Kidney (tissue), 14 donors: ENCODE results near the gene NOS1. TPM values are rescaled to one million over a fixed set of nuclear protein-coding genes. Genes with fewer than 3 reads are reported as not detected.

ENCODE experiments used
- DNase-seq, 5 donors: peaks; one replicate each; pipeline ENCODE4 v3.0.0-alpha.2; 2013 to 2020
- FAIRE-seq: peaks from 2 replicates; lab custom pipeline; 2012; peaks lifted over from hg19 to GRCh38; lab: Jason Lieb, UNC
- H3K27ac ChIP-seq, 2 donors: one replicate each; pipeline ENCODE4 v1.7.0; 2013; ENCODE audit warnings: low read depth in 2 of 2, low read length in 2 of 2, inconsistent platforms in 1 of 2
- H3K27me3 ChIP-seq: one replicate; pipeline ENCODE4 v1.7.1; 2013; ENCODE audit warnings: low read length, inconsistent platforms; ENCODE audit not compliant: control insufficient read depth, insufficient read depth
- H3K36me3 ChIP-seq, 3 donors: one replicate each; pipeline versions ENCODE4 v1.7.0 to v1.7.1; 2013; ENCODE audit warnings: low read length in 3 of 3, control low read depth in 1 of 3, inconsistent platforms in 1 of 3; ENCODE audit not compliant: insufficient read depth in 3 of 3, control insufficient read depth in 2 of 3
- H3K4me1 ChIP-seq, 3 donors: one replicate each; pipeline versions ENCODE4 v1.7.0 to v1.7.1; 2013; ENCODE audit warnings: low read length in 3 of 3, inconsistent platforms in 1 of 3, low read depth in 1 of 3; ENCODE audit not compliant: control insufficient read depth in 2 of 3, insufficient read depth in 2 of 3
- H3K4me3 ChIP-seq, 3 donors: one replicate each; pipeline versions ENCODE4 v1.7.0 to v1.8.1; 2013; ENCODE audit warnings: low read length in 3 of 3, control low read depth in 1 of 3, inconsistent platforms in 1 of 3
- H3K9ac ChIP-seq, 3 donors: one replicate each; pipeline versions ENCODE4 v1.7.0 to v1.7.1; 2013; ENCODE audit warnings: low read length in 3 of 3, control low read depth in 1 of 3, inconsistent platforms in 1 of 3
- H3K9me3 ChIP-seq, 3 donors: one replicate each; pipeline versions ENCODE4 v1.7.0 to v1.7.1; 2013; ENCODE audit warnings: low read length in 3 of 3, control low read depth in 1 of 3, inconsistent platforms in 1 of 3; ENCODE audit not compliant: control insufficient read depth in 2 of 3, insufficient read depth in 1 of 3
- intact Hi-C: fragments of 100-400 bp; cut with DNase I; formaldehyde crosslinking; loops from one replicate; pipeline ENCODE4 v1.11.1; 2022
- polyA plus RNA-seq: library from polyadenylated mRNA; stranded (reverse); fragments of 350-450 nt; fragmentation: Illumina TruSeq; extraction: RNeasy Lipid Tissue Mini Kit (QIAGEN cat#74804); gene quantifications from one replicate; pipeline ENCODE4 v1.2.3, GENCODE V29; 2014; ENCODE audit warnings: low read depth, low replicate concordance; ENCODE audit not compliant: insufficient read depth
- total RNA-seq: library from RNA; stranded (reverse); fragmentation: NEBNext Ultra II Directional; extraction: Animal tissue kit (Norgen Biotek cat#: 25700); gene quantifications from one replicate; pipeline ENCODE4 v1.2.1, GENCODE V29; 2021
- TF ChIP-seq, protein P1 (sequence below): IDR thresholded peaks from 3 replicates; pipeline ENCODE4 v1.5.1; 2012; ENCODE audit warnings: mild to moderate bottlenecking, moderate library complexity, borderline replicate concordance; ENCODE audit not compliant: insufficient read depth; ENCODE audit errors: extremely low read depth
- donor health status: control.
- donor health status: control.
- donor health status: control.
- donor health status: control.
- donor health status: control.
- donor health status: DM: yes; HTN: yes; CAD: no.
- donor health status: Normal renal cell carcinoma (clear cell type).

The NOS1 gene
- total and polyA plus RNA-seq, 2 donors from 2014 or later = 1.3 to 6.5 TPM

DNA sequence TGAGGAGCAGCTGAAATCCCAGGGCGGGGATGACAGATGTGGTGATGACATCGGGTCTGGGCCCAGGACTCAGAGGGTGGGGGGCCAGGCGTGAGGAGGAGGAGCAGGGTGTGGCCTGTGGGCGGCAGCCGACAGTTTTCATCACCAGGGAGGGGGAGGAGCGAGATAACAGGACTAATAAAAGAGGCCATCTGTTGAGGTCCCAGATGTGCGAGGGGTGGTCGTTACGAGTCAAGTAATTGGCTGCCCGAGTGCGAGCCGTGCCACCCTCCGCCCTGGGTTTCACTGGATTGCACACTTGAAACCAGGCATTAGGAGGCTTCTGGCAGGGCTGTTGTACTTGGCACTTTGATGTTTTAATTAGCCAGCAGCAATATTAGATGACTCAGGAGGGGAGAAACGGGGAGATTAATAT is 67.2 kb downstream of the NOS1 start:
- DNase-seq (peak in 2 of 5 donors; percentile 3 to 7), FAIRE-seq (no peak)
- Histone ChIP-seq H3K4me1 (no peaks in the 10 kb centered on the region), H3K4me3 (no peak overlapping the region), H3K36me3 (no peaks in the 10 kb centered on the region), H3K27ac (no peak overlapping the region), H3K9me3 (peaks cover 0 to 3% (median 0%) of the 10 kb centered on the region in 3 donors), H3K9ac (no peak overlapping the region), H3K27me3 (peaks cover 2% of the 10 kb centered on the region)
- intact Hi-C loops = no loop called here
- TF ChIP-seq, protein P1, sequence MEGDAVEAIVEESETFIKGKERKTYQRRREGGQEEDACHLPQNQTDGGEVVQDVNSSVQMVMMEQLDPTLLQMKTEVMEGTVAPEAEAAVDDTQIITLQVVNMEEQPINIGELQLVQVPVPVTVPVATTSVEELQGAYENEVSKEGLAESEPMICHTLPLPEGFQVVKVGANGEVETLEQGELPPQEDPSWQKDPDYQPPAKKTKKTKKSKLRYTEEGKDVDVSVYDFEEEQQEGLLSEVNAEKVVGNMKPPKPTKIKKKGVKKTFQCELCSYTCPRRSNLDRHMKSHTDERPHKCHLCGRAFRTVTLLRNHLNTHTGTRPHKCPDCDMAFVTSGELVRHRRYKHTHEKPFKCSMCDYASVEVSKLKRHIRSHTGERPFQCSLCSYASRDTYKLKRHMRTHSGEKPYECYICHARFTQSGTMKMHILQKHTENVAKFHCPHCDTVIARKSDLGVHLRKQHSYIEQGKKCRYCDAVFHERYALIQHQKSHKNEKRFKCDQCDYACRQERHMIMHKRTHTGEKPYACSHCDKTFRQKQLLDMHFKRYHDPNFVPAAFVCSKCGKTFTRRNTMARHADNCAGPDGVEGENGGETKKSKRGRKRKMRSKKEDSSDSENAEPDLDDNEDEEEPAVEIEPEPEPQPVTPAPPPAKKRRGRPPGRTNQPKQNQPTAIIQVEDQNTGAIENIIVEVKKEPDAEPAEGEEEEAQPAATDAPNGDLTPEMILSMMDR = no peak

DNA sequence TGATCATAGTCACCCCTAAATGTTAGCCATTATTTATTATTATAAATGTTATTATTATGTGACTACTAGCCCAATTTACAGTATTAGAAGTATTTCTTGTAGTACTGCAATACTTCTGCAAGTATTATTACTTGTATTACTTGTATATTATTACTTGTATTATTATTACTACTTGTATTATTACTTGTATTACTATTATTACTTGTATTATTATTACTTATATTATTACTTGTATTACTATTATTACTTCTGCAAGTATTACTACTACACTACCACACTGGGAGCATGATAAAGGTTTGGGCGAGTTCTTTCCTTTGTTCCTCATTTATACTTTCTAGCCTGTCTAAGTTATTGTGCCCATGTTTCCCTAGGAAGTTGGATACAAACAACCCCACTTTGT is 67.9 kb downstream of the NOS1 start:
- Histone ChIP-seq H3K9ac (no peak overlapping the region), H3K27ac (no peak overlapping the region), H3K27me3 (peaks cover 2% of the 10 kb centered on the region), H3K36me3 (no peaks in the 10 kb centered on the region), H3K4me1 (no peaks in the 10 kb centered on the region), H3K4me3 (no peak overlapping the region), H3K9me3 (peaks cover 0 to 3% (median 0%) of the 10 kb centered on the region in 3 donors)
- intact Hi-C loops = no loop called here
- DNase-seq = no peak
- TF ChIP-seq, protein P1 = no peak
- no peak for FAIRE-seq

DNA sequence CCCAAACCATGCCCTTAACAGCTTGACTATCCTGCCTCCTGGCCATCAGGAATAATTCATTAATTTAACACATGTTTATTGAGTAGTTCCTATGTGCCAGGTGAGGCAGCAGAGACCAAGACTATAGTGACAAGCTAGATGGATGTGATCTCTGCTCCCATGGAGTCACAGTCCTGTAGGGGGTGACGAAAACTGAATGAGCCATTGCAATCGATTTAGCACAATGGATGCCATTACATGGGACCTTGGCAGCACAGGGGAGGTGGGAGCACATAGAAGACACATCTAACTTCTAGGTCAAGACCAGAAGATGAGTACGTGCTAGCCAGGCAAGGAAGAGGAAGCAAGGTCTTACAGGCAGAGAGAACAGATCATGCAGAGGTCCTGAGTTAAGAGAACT is 68.7 kb downstream of the NOS1 start:
- intact Hi-C loops = no loop called here
- H3K27me3 ChIP-seq = peaks cover 2% of the 10 kb centered on the region
- no peak overlapping the region for H3K27ac ChIP-seq
- H3K9me3 ChIP-seq = peaks cover 0 to 3% (median 0%) of the 10 kb centered on the region in 3 donors
- no peak overlapping the region for H3K9ac ChIP-seq
- no peaks in the 10 kb centered on the region for H3K4me1 ChIP-seq
- H3K4me3 ChIP-seq = no peak overlapping the region
- no peak for FAIRE-seq
- no peak for DNase-seq
- no peaks in the 10 kb centered on the region for H3K36me3 ChIP-seq
- TF ChIP-seq, protein P1 = no peak

DNA sequence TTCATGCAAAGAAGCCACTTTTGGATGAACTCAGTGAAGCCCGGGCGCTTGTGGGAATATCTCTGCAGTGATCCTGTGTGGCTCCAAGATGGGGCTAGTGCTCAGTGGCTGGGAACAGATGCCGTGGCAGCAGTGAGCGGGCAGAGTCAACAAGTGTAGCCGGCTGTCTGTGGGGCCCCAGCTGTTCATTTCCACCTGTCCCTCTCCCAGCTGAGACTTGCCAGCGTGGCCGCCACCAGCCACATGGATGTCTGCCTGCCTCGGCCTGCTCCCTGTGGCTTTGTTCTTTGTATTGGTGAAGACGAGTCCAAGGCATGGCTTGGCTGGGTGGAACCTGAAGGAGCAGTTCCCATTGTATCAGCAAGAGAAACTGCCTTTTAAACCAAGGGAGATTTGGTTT is 77.3 kb downstream of the NOS1 start:
- H3K4me1 ChIP-seq = no peaks in the 10 kb centered on the region
- H3K9me3 ChIP-seq = no peaks in the 10 kb centered on the region
- FAIRE-seq (no peak), DNase-seq (peak in 1 of 5 donors; percentile 10)
- no peak overlapping the region for H3K4me3 ChIP-seq
- TF ChIP-seq, protein P1 = no peak
- H3K9ac ChIP-seq = no peak overlapping the region
- intact Hi-C loops = no loop called here
- no peak overlapping the region for H3K27ac ChIP-seq
- H3K36me3 ChIP-seq = no peaks in the 10 kb centered on the region
- H3K27me3 ChIP-seq = no peaks in the 10 kb centered on the region
